ENCODE data around the gene MITF.

MITF gene

GRCh38 chr3:69776289-69776688, 37.0 kb downstream of the MITF start:
- in situ Hi-C loops (cut with HindIII; ENCODE audit: low sequenced_read_pairs) = no loop called here
- DNase-seq (ENCODE audit: low read depth) = no peak
- H3K4me3 ChIP-seq (ENCODE audit: low read depth, low read length) = no peak overlapping the region
- no peak for TF ChIP-seq CTCF (IDR thresholded peaks at IDR 0.05; ENCODE audit: low read depth, low read length, missing control alignments)

DNA sequence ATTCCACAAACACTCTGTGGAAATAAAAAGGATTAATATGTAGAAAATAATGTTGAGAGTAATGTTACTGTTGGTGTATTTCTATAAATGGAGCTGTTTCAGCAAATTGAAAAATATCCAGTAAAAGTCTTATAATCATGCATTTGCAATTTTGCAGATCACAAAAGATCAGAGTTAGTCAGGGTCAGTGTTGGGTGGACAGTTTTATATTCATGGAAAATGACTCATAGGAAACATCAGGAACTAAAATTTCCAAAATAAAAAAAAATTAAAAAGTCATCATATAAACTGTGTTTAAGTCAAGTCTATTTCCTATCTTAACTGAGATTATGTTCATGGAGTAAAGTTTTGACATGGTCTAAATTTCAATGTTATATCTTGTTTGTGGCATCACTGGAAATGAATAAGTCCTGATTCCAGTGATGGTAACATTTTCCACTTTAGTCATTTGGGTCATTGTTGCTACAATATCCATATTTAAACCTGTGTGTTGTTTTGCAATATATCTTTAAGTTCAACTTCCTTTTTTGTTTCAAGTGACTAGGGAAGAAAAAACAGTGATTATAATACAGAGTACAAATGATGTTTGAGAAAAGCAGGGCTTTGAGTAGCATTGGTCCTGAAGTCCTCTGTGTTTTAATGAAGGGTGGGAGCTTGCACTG, 37.8 kb downstream of the MITF start:
- no peak for TF ChIP-seq CTCF (IDR thresholded peaks at IDR 0.05; ENCODE audit: low read depth, low read length, missing control alignments)
- in situ Hi-C loops (cut with HindIII; ENCODE audit: low sequenced_read_pairs) = no loop called here
- H3K4me3 ChIP-seq (ENCODE audit: low read depth, low read length) = no peak overlapping the region
- no peak for DNase-seq (ENCODE audit: low read depth)

- TF ChIP-seq CTCF (IDR thresholded peaks at IDR 0.05; ENCODE audit: low read depth, low read length, missing control alignments) = no peak
Measured at GRCh38 chr3:69777582-69777967, 38.3 kb downstream of the MITF start.

GRCh38 chr3:69781593-69781992, 42.3 kb downstream of the MITF start:
- H3K4me3 ChIP-seq (ENCODE audit: low read depth, low read length) = no peak overlapping the region
- no peak for DNase-seq (ENCODE audit: low read depth)

More at GRCh38 chr3:69777582-69777967, 38.3 kb downstream of the MITF start:
- no peak overlapping the region for H3K4me3 ChIP-seq (ENCODE audit: low read depth, low read length)
- DNase-seq (ENCODE audit: low read depth) = no peak
- in situ Hi-C loops (cut with HindIII; ENCODE audit: low sequenced_read_pairs) = no loop called here

DNA sequence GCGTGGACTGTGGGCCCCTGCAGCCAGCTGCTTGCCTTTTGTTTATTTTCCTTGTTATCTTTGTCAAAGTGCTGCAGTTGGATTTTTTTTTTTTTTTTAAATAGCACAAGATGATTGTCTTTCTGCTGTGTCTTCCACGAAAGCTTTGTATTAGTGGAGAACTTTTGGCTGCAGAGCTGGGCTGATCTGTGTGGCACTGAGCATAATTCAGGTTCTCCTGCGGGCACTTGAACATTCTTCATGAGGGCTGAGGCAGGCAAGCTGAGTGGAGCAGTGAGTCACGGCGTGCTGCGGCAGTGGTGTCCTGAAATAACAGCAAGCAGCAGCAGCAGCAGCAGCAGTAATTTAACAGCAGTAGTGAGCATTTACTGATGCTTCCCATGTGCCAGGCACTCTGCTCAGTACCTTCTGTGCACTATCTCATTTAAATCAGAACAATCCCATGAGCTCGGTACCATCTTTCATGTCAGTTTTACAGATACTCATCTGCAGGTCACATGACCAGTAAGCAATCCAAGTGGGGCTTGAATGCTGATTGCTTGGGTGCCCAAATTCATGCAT, 45.8 kb downstream of the MITF start:
- in situ Hi-C loops (cut with HindIII; ENCODE audit: low sequenced_read_pairs) = no loop called here
- DNase-seq (ENCODE audit: low read depth) = peak; percentile 29
- TF ChIP-seq CTCF (IDR thresholded peaks at IDR 0.05; ENCODE audit: low read depth, low read length, missing control alignments) = no peak
- no peak overlapping the region for H3K4me3 ChIP-seq (ENCODE audit: low read depth, low read length)

More at GRCh38 chr3:69781593-69781992, 42.3 kb downstream of the MITF start:
- in situ Hi-C loops (cut with HindIII; ENCODE audit: low sequenced_read_pairs) = no loop called here
- TF ChIP-seq CTCF (IDR thresholded peaks at IDR 0.05; ENCODE audit: low read depth, low read length, missing control alignments) = no peak

DNA sequence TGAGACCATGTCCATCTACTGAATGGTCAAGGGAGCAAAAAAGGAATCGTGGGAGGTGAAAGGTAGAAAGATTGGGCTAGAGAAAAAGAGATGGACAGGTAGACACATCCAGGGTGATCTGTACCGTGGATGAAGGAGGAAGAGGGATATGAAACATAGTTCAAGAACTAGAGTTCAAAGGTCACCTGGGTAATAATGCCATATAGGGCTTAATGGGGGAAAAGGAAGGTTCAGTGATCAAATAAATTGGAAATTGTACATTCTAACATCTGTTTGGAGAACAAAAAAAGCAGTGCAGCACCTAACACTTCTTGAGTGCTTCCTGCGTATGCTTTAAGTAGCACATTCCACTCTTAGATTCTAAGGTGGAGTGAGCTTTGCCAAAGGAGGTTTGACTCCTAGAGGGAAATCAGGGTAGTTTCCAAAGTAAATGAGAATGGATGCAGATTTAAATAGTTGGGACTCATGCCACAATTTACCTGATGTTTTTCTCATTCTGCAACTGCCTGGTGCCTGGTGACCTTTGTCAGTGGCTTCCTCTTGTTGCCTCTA, 46.6 kb downstream of the MITF start:
- in situ Hi-C loops (cut with HindIII; ENCODE audit: low sequenced_read_pairs) = no loop called here
- TF ChIP-seq CTCF (IDR thresholded peaks at IDR 0.05; ENCODE audit: low read depth, low read length, missing control alignments) = no peak
- no peak overlapping the region for H3K4me3 ChIP-seq (ENCODE audit: low read depth, low read length)
- DNase-seq (ENCODE audit: low read depth) = no peak
